ENCODE data around the gene HM13. TPM values are rescaled to one million over a fixed set of nuclear protein-coding genes. Genes with fewer than 3 reads are reported as not detected.
A peak's percentile ranks its signal among the peaks of the same experiment; 100 is the strongest.

The HM13 gene
- total and polyA plus RNA-seq, 2 of the 13 experiments (the other 11 are each of a cell fraction or from before 2014, with no cell fraction given) = 118 to 243 TPM

DNA sequence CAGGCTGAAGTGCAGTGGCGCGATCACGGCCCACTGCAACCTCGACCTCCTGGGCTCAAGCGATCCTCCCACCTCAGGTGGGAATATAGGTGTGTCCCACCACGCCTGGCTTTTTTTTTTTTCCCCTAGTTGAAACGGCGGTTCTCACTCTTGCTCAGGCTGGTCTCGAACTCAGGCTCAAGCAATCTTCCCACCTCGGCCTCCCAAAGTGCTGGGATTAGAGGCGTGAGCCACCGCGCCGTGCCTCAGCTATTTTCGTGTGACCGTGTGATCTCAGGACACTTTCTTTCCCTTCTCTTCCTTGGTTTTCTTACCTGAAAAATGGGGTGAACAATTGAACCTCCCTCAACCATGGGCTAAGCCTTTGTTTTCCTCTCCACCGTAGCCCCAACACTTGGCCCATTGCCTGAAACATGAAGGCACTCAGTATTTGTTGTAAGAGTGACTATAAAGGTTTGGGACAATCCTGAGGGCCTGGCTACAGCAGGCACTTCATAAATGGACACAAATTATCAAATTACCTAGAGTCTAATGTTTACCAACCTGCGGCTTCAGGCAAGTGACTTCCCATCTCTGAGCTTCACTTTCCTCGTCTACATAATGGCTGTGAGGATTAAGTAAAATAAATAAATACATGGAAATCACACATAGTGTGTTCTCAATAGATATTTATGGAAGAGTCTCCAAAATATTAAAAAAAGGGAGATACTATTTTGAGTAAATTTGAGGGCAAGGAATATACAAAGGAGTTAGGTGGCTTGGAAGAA, 59.5 kb downstream of the HM13 start (continued):
- TF ChIP-seq, protein P1, sequence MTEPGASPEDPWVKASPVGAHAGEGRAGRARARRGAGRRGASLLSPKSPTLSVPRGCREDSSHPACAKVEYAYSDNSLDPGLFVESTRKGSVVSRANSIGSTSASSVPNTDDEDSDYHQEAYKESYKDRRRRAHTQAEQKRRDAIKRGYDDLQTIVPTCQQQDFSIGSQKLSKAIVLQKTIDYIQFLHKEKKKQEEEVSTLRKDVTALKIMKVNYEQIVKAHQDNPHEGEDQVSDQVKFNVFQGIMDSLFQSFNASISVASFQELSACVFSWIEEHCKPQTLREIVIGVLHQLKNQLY (CRISPR knock-in tag; IDR thresholded peaks at IDR 0.05) = no peak
- TF ChIP-seq GATAD2A (CRISPR knock-in tag; IDR thresholded peaks at IDR 0.05) (no peak), ZBTB20 (CRISPR knock-in tag; IDR thresholded peaks at IDR 0.05; ENCODE audit: borderline replicate concordance, low read depth) (no peak), MEF2D (CRISPR knock-in tag; IDR thresholded peaks at IDR 0.05) (no peak; the same call in 1 of the 2 replicates), ZSCAN21 (CRISPR knock-in tag; IDR thresholded peaks at IDR 0.05; ENCODE audit: borderline replicate concordance) (no peak), HNF4G (IDR thresholded peaks at IDR 0.05; ENCODE audit: borderline replicate concordance, low read depth, low read length) (no peak), HNF4G (CRISPR knock-in tag; IDR thresholded peaks at IDR 0.05; ENCODE audit: borderline replicate concordance, low read depth) (no peak), ZEB1 (IDR thresholded peaks at IDR 0.05; ENCODE audit: insufficient replicate concordance, low read depth) (peak; percentile 77), ZNF577 (CRISPR knock-in tag; IDR thresholded peaks at IDR 0.05; ENCODE audit: borderline replicate concordance, low read depth) (no peak), ZNF644 (CRISPR knock-in tag; IDR thresholded peaks at IDR 0.05; ENCODE audit: low read depth) (no peak), ISL2 (CRISPR knock-in tag; IDR thresholded peaks at IDR 0.05) (0 out of 2 replicates have a peak, but pooled peaks have one; percentile 7), IRF2 (CRISPR knock-in tag; IDR thresholded peaks at IDR 0.05) (peak; percentile 17; the same call in 1 of the 2 replicates), HNRNPH1 (optimal IDR thresholded peaks at IDR 0.05; ENCODE audit: low read depth, low read length) (no peak), ATF1 (CRISPR knock-in tag; IDR thresholded peaks at IDR 0.05) (peak; percentile 38; the same call in 1 of the 2 replicates), ZIK1 (CRISPR knock-in tag; IDR thresholded peaks at IDR 0.05; ENCODE audit: borderline replicate concordance, low read depth) (no peak; the same call in 1 of the 2 replicates), ZNF569 (CRISPR knock-in tag; IDR thresholded peaks at IDR 0.05; ENCODE audit: borderline replicate concordance) (no peak)
- TF ChIP-seq, protein P2, sequence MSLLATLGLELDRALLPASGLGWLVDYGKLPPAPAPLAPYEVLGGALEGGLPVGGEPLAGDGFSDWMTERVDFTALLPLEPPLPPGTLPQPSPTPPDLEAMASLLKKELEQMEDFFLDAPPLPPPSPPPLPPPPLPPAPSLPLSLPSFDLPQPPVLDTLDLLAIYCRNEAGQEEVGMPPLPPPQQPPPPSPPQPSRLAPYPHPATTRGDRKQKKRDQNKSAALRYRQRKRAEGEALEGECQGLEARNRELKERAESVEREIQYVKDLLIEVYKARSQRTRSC (CRISPR knock-in tag; IDR thresholded peaks at IDR 0.05; ENCODE audit: low read depth) = 0 out of 2 replicates have a peak, but pooled peaks have one; percentile 10
- TF ChIP-seq, protein P3, sequence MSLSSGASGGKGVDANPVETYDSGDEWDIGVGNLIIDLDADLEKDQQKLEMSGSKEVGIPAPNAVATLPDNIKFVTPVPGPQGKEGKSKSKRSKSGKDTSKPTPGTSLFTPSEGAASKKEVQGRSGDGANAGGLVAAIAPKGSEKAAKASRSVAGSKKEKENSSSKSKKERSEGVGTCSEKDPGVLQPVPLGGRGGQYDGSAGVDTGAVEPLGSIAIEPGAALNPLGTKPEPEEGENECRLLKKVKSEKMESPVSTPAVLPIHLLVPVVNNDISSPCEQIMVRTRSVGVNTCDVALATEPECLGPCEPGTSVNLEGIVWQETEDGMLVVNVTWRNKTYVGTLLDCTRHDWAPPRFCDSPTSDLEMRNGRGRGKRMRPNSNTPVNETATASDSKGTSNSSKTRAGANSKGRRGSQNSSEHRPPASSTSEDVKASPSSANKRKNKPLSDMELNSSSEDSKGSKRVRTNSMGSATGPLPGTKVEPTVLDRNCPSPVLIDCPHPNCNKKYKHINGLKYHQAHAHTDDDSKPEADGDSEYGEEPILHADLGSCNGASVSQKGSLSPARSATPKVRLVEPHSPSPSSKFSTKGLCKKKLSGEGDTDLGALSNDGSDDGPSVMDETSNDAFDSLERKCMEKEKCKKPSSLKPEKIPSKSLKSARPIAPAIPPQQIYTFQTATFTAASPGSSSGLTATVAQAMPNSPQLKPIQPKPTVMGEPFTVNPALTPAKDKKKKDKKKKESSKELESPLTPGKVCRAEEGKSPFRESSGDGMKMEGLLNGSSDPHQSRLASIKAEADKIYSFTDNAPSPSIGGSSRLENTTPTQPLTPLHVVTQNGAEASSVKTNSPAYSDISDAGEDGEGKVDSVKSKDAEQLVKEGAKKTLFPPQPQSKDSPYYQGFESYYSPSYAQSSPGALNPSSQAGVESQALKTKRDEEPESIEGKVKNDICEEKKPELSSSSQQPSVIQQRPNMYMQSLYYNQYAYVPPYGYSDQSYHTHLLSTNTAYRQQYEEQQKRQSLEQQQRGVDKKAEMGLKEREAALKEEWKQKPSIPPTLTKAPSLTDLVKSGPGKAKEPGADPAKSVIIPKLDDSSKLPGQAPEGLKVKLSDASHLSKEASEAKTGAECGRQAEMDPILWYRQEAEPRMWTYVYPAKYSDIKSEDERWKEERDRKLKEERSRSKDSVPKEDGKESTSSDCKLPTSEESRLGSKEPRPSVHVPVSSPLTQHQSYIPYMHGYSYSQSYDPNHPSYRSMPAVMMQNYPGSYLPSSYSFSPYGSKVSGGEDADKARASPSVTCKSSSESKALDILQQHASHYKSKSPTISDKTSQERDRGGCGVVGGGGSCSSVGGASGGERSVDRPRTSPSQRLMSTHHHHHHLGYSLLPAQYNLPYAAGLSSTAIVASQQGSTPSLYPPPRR (CRISPR knock-in tag; IDR thresholded peaks at IDR 0.05; ENCODE audit: borderline replicate concordance) = peak; percentile 38; the same call in 1 of the 2 replicates
- TF ChIP-seq, protein P4, sequence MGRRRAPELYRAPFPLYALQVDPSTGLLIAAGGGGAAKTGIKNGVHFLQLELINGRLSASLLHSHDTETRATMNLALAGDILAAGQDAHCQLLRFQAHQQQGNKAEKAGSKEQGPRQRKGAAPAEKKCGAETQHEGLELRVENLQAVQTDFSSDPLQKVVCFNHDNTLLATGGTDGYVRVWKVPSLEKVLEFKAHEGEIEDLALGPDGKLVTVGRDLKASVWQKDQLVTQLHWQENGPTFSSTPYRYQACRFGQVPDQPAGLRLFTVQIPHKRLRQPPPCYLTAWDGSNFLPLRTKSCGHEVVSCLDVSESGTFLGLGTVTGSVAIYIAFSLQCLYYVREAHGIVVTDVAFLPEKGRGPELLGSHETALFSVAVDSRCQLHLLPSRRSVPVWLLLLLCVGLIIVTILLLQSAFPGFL (CRISPR knock-in tag; IDR thresholded peaks at IDR 0.05) = no peak
- TF ChIP-seq, protein P5, sequence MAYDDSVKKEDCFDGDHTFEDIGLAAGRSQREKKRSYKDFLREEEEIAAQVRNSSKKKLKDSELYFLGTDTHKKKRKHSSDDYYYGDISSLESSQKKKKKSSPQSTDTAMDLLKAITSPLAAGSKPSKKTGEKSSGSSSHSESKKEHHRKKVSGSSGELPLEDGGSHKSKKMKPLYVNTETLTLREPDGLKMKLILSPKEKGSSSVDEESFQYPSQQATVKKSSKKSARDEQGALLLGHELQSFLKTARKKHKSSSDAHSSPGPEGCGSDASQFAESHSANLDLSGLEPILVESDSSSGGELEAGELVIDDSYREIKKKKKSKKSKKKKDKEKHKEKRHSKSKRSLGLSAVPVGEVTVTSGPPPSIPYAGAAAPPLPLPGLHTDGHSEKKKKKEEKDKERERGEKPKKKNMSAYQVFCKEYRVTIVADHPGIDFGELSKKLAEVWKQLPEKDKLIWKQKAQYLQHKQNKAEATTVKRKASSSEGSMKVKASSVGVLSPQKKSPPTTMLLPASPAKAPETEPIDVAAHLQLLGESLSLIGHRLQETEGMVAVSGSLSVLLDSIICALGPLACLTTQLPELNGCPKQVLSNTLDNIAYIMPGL (CRISPR knock-in tag; IDR thresholded peaks at IDR 0.05; ENCODE audit: borderline replicate concordance in 1 of 2, low read depth in 1 of 2) = no peak; a peak in 1 of 4 replicates

All from HepG2 (cell line).